Body of pancreas (tissue), 4 donors: ENCODE data around the gene KCNJ10. TPM values are rescaled to one million over a fixed set of nuclear protein-coding genes. Genes with fewer than 3 reads are reported as not detected.

Experiments
- ATAC-seq: fragments of 150-250 bp; one replicate; pipeline ENCODE4 v1.9.1; 2016
- DNase-seq, 4 donors: peaks; one replicate each; pipeline ENCODE4 v3.0.0-alpha.2; 2019
- H3K27ac ChIP-seq, 4 donors: fragments of 200-600 bp; sonication (generic); 1 replicate in 3 of 4; 2 replicates in 1 of 4; pipeline versions ENCODE4 v1.5.1 to v1.6.1; 2016 to 2019; ENCODE audit warnings: mild to moderate bottlenecking in 1 of 4, mixed read lengths in 1 of 4, moderate library complexity in 1 of 4
- H3K27me3 ChIP-seq, 2 donors: fragments of 200-600 bp; sonication (generic); one replicate each; pipeline ENCODE4 v1.6.0; 2016; ENCODE audit warnings: mild to moderate bottlenecking in 1 of 2
- H3K36me3 ChIP-seq, 2 donors: fragments of 200-600 bp; sonication (generic); replicated peaks in 1 of 2; 2 replicates each; pipeline ENCODE4 v1.5.1; 2016; ENCODE audit warnings: low read depth in 2 of 2; ENCODE audit not compliant: insufficient read depth in 1 of 2
- H3K4me1 ChIP-seq: fragments of 200-600 bp; sonication (generic); one replicate; pipeline ENCODE4 v1.6.0; 2016
- H3K4me3 ChIP-seq, 2 donors: fragments of 200-600 bp; sonication (generic); 1 replicate in 1 of 2; 2 replicates in 1 of 2; pipeline ENCODE4 v1.5.1; 2016 to 2019
- H3K9me3 ChIP-seq, 3 donors: fragments of 200-600 bp; sonication (generic); 1 replicate in 2 of 3; 2 replicates in 1 of 3; pipeline ENCODE4 v1.5.1; 2016
- POLR2A ChIP-seq, 3 donors: fragments of 450-650 bp; IDR thresholded peaks; one replicate each; pipeline ENCODE4 v1.6.1; 2016; ENCODE audit warnings: antibody characterized with exemption in 3 of 3, mild to moderate bottlenecking in 2 of 3
- WGBS, 2 donors: methylation state at CpG; one replicate each; pipeline ENCODE4 v1.1.5; 2017; 5-methylcytosine and 5-hydroxymethylcytosine counted together
- intact Hi-C: fragments of 100-400 bp; cut with DNase I; formaldehyde crosslinking; loops from one replicate; pipeline ENCODE4 v1.15.1; 2023
- total RNA-seq, 2 donors: library from RNA; depleted of rRNA; stranded (reverse); fragments of >200 nt; gene quantifications; one replicate each; pipeline ENCODE4 v1.1.0, GENCODE V29; 2016
- TF ChIP-seq, protein P1 (sequence below), 7 experiments: fragments of 450-650 bp in 4 of 7; fragments of 200-600 bp in 3 of 7; sonication (generic) in 3 of 7; IDR thresholded peaks; one replicate each; pipeline ENCODE4 v1.5.1; 2016 to 2019; ENCODE audit warnings: antibody characterized with exemption in 7 of 7

Gene KCNJ10
- total RNA-seq, 2 donors from 2014 or later: not detected

DNA sequence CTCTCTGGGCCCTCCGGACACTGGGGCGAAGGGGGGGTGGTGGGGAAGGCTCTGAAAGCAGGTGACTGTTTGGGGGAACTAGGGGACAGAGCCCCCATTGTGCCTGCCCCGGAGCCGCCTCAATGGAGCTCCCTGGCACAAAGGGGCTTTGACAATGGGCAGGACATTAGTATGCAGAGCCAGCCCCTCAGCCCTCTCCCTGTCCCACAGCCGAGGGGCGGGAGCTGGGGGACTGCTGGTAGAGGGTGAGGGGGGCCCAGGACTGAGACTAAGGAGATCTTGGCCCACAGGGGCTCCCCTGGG lies 7.8 kb downstream of the KCNJ10 start:
- H3K4me1 ChIP-seq: no peaks in the 10 kb centered on the region
- H3K9me3 ChIP-seq: no peaks in the 10 kb centered on the region
- ATAC-seq (no peak), DNase-seq (no peak)
- no peaks in the 10 kb centered on the region for H3K36me3 ChIP-seq
- TF ChIP-seq, protein P1, sequence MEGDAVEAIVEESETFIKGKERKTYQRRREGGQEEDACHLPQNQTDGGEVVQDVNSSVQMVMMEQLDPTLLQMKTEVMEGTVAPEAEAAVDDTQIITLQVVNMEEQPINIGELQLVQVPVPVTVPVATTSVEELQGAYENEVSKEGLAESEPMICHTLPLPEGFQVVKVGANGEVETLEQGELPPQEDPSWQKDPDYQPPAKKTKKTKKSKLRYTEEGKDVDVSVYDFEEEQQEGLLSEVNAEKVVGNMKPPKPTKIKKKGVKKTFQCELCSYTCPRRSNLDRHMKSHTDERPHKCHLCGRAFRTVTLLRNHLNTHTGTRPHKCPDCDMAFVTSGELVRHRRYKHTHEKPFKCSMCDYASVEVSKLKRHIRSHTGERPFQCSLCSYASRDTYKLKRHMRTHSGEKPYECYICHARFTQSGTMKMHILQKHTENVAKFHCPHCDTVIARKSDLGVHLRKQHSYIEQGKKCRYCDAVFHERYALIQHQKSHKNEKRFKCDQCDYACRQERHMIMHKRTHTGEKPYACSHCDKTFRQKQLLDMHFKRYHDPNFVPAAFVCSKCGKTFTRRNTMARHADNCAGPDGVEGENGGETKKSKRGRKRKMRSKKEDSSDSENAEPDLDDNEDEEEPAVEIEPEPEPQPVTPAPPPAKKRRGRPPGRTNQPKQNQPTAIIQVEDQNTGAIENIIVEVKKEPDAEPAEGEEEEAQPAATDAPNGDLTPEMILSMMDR (IDR thresholded peaks at IDR 0.05): no peak
- TF ChIP-seq POLR2A (IDR thresholded peaks at IDR 0.05): no peak
- intact Hi-C loops: no loop called here
- H3K4me3 ChIP-seq: no peak overlapping the region
- no peak overlapping the region for H3K27ac ChIP-seq
- H3K27me3 ChIP-seq: no peaks in the 10 kb centered on the region
- WGBS, 2 donors: 53% methylated on average over 6 of the region's 6 CpGs; no CpG with 5 or more reads in 1 of the 2 donors

DNA sequence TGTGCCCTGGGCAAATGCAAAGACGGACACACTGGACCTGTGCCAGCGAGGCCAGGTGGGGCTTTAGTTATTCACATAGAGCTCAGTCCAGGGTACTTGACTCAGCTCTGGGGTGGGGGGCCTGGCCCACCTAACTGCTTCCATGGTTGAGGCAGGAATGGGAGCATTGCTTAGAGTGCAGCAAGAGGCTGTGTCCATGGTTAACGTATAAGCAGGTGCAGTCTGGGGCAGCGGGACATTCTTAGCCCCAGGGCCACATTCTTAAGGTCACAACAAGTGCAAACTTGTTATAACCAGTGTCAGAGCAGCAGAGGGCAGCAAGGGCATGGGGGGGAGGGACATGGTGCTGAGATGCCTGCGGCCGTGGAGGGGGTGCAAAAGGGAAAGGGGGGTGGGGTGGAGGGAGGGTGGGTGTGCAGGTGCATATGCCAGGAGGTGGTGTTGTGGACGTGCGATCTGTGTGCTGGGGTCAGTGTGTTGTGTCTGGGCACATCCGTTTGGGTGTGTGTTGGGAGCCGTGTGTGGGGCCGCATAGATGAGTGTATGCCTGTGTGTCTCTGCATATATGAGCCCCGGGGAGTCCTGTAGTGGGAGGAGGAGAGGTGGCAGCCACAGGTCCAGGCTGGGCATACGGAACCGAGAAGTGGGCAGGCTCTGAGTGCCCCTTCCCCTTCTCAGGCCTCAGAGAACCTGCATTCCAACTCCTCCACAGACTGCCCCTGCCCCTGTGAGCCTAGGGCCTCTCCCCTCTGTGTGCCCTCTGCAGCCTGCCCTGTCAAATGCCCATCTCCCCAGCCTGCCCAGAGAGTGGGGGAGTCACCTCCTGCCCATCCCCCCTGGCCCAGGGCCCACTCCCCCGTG lies 8.4 kb downstream of the KCNJ10 start:
- Histone ChIP-seq H3K27me3 (no peaks in the 10 kb centered on the region), H3K4me3 (no peak overlapping the region), H3K9me3 (no peaks in the 10 kb centered on the region), H3K36me3 (no peaks in the 10 kb centered on the region), H3K27ac (no peak overlapping the region), H3K4me1 (no peaks in the 10 kb centered on the region)
- TF ChIP-seq, protein P1 (IDR thresholded peaks at IDR 0.05): no peak
- no peak for TF ChIP-seq POLR2A (IDR thresholded peaks at IDR 0.05)
- 37 to 49% methylated on average over 12 to 15 of the region's 15 CpGs for WGBS, 2 donors
- ATAC-seq (no peak), DNase-seq (no peak)
- intact Hi-C loops: no loop called here

DNA sequence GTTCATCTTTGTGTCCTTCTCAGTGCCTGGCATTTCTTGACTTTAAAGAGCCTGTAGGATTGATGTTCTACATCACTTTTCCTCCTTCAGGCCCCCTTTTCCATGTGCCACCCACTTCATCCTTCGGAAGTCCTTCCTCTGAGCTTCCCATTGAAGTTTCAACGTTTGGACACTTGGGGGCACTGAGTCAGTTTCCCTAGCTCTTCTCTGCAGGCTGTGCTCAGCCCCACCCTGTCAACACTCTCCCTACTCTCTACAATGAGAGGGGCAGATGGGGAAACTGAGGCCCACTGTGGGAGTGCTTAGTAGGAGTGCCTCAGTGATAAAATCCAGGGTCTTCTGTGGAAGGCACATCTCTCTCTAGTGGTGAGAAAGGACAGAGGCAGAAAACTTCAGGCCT lies 11.9 kb downstream of the KCNJ10 start:
- no peak for ATAC-seq
- WGBS, 2 donors: 25 to 52% methylated on average over 2 of the region's 2 CpGs
- H3K4me1 ChIP-seq: no peaks in the 10 kb centered on the region

DNA sequence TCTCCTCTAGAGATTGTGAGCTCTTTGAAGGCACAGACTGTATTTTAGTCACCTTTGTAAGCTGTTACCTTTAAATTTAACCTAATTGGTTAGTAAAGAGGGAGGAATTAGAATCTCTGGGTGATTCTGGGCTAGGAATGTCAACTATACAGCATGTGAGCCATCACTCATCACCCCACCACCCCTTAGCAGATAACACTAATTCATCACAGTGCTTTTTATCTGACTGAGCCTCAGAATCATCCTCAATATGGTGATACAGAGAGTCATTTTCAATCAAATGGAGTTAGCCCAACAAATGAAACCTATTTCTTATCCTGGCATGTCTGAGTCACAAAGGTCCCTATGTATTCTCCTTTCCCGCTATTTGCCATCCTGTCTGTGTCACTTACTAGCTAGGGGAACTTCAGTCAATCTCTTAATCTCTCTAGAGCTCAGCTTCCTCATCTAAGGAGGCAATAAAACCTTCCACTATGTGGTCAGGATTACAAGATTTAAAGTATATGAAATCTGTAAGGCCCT lies 13.3 kb downstream of the KCNJ10 start:
- TF ChIP-seq, protein P1 (IDR thresholded peaks at IDR 0.05): no peak
- TF ChIP-seq POLR2A (IDR thresholded peaks at IDR 0.05): no peak

More for the DNA sequence above, 11.9 kb downstream of the KCNJ10 start:
- DNase-seq: no peak
- no peaks in the 10 kb centered on the region for H3K27me3 ChIP-seq
- H3K9me3 ChIP-seq: no peaks in the 10 kb centered on the region
- no peaks in the 10 kb centered on the region for H3K36me3 ChIP-seq
- intact Hi-C loops: no loop called here
- H3K27ac ChIP-seq: no peak overlapping the region
- TF ChIP-seq POLR2A (IDR thresholded peaks at IDR 0.05): no peak
- TF ChIP-seq, protein P1 (IDR thresholded peaks at IDR 0.05): peak in 2 of 7 experiments; percentile 8 to 9
- H3K4me3 ChIP-seq: no peak overlapping the region

More for the DNA sequence above, 13.3 kb downstream of the KCNJ10 start:
- no peaks in the 10 kb centered on the region for H3K4me1 ChIP-seq
- ATAC-seq: no peak
- no peaks in the 10 kb centered on the region for H3K27me3 ChIP-seq
- H3K4me3 ChIP-seq: no peak overlapping the region
- H3K9me3 ChIP-seq: no peaks in the 10 kb centered on the region
- intact Hi-C loops: no loop called here
- no peak overlapping the region for H3K27ac ChIP-seq
- DNase-seq: no peak
- WGBS, 2 donors: 76 to 88% methylated on average over 1 of the region's 1 CpG
- H3K36me3 ChIP-seq: no peaks in the 10 kb centered on the region
